Measurements from ENCODE around the gene SLC30A9. TPM values are rescaled to one million over a fixed set of nuclear protein-coding genes. Genes with fewer than 3 reads are reported as not detected.

The SLC30A9 gene
- 10 to 100 TPM; 31.3 to 34.1 TPM for total RNA-seq

- Mint-ChIP-seq H3K36me3 (ENCODE audit: low read depth) (peaks cover 3% of the 10 kb centered on the region), H3K27ac (peak within 1 kb of the TSS; percentile 90), H3K4me3 (peak within 1 kb of the TSS; percentile 90), H3K4me1 (peaks cover 28% of the 10 kb centered on the region), H3K27me3 (no peaks in the 10 kb centered on the region), H3K9me3 (no peaks in the 10 kb centered on the region)
- peak; percentile 96 for DNase-seq
- ChIA-PET POLR2A (no interaction called here), CTCF (interaction anchor here (1.1 to 1.4 kb wide), 2 partner anchors 8 to 11 kb away, joined by 4 read pairs; no protein-coding TSS in a partner anchor)
Observed at GRCh38 chr4:41990365-41991111, at the start of gene SLC30A9. SLC30A9 (plus strand) TSS chr4:41990530; CDS start chr4:41990652, 122 bp downstream.

- peaks cover 27% of the 10 kb centered on the region for H3K4me1 Mint-ChIP-seq
- CTCF ChIA-PET = no interaction called here
- H3K4me3 Mint-ChIP-seq = no peak overlapping the region
- no peak for DNase-seq
- POLR2A ChIA-PET = no interaction called here
- H3K36me3 Mint-ChIP-seq (ENCODE audit: low read depth) = peaks cover 49% of the 10 kb centered on the region
- H3K9me3 Mint-ChIP-seq = no peaks in the 10 kb centered on the region
- no peak overlapping the region for H3K27ac Mint-ChIP-seq
- H3K27me3 Mint-ChIP-seq = no peaks in the 10 kb centered on the region
Observed at GRCh38 chr4:41940834-41941233, 49.5 kb upstream of the SLC30A9 start.

DNA sequence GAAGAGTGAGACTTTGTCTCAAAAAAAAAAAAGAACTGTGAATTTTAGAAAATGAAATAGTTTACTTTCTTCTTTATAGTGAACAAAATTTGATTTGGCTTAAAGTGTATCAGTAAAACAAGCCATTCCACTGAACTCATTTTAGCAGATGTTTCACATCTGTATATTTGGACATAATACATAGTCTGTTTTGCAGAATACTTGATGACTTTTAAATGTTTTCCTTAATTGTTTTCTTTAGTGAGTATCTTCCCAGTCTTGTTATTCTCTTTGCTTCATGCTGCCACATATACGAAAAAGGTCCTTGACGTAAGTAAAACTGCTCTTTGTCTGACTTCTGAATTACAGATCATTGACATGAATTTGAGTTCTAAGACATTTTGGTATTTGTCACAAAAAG lies 46.8 kb upstream of the SLC30A9 start:
- DNase-seq = no peak
- peaks cover 44% of the 10 kb centered on the region for H3K36me3 Mint-ChIP-seq (ENCODE audit: low read depth)
- no peak overlapping the region for H3K4me3 Mint-ChIP-seq
- H3K27me3 Mint-ChIP-seq = no peaks in the 10 kb centered on the region
- H3K27ac Mint-ChIP-seq = no peak overlapping the region
- H3K9me3 Mint-ChIP-seq = no peaks in the 10 kb centered on the region
- POLR2A ChIA-PET = no interaction called here
- CTCF ChIA-PET = no interaction called here
- H3K4me1 Mint-ChIP-seq = peaks cover 9% of the 10 kb centered on the region

- POLR2A ChIA-PET = no interaction called here
- CTCF ChIA-PET = no interaction called here
- H3K4me1 Mint-ChIP-seq = peaks cover 10% of the 10 kb centered on the region
- H3K36me3 Mint-ChIP-seq (ENCODE audit: low read depth) = peaks cover 42% of the 10 kb centered on the region
- no peak for DNase-seq
- H3K9me3 Mint-ChIP-seq = no peaks in the 10 kb centered on the region
- no peaks in the 10 kb centered on the region for H3K27me3 Mint-ChIP-seq
- no peak overlapping the region for H3K27ac Mint-ChIP-seq
- H3K4me3 Mint-ChIP-seq = no peak overlapping the region
Observed at GRCh38 chr4:41944089-41944488, 46.2 kb upstream of the SLC30A9 start.

- peaks cover 49% of the 10 kb centered on the region for H3K36me3 Mint-ChIP-seq (ENCODE audit: low read depth)
- CTCF ChIA-PET = no interaction called here
- H3K4me3 Mint-ChIP-seq = no peak overlapping the region
Observed at GRCh38 chr4:41949531-41949930, 40.8 kb upstream of the SLC30A9 start.

GRCh38 chr4:41957634-41958033 lies 32.7 kb upstream of the SLC30A9 start:
- CTCF ChIA-PET = interaction anchor here (0.6 to 1.1 kb wide), 4 partner anchors 23 to 433 kb away, joined by 3 to 4 read pairs (median 4); no protein-coding TSS in a partner anchor
- no peak overlapping the region for H3K27ac Mint-ChIP-seq
- no peaks in the 10 kb centered on the region for H3K9me3 Mint-ChIP-seq
- H3K4me3 Mint-ChIP-seq = no peak overlapping the region
- H3K27me3 Mint-ChIP-seq = no peaks in the 10 kb centered on the region
- POLR2A ChIA-PET = interaction anchor here (0.7 kb wide), 1 partner anchor 127 kb away, joined by 9 read pairs; no protein-coding TSS in a partner anchor
- DNase-seq = peak; percentile 28
- peaks cover 20% of the 10 kb centered on the region for H3K36me3 Mint-ChIP-seq (ENCODE audit: low read depth)
- no peaks in the 10 kb centered on the region for H3K4me1 Mint-ChIP-seq

More at GRCh38 chr4:41949531-41949930, 40.8 kb upstream of the SLC30A9 start:
- DNase-seq = no peak
- peaks cover 17% of the 10 kb centered on the region for H3K4me1 Mint-ChIP-seq
- no peaks in the 10 kb centered on the region for H3K9me3 Mint-ChIP-seq
- POLR2A ChIA-PET = no interaction called here
- H3K27ac Mint-ChIP-seq = no peak overlapping the region
- no peaks in the 10 kb centered on the region for H3K27me3 Mint-ChIP-seq

GRCh38 chr4:41963105-41963504 lies 27.2 kb upstream of the SLC30A9 start:
- no peak overlapping the region for H3K4me3 Mint-ChIP-seq
- peaks cover 8% of the 10 kb centered on the region for H3K36me3 Mint-ChIP-seq (ENCODE audit: low read depth)
- H3K27ac Mint-ChIP-seq = no peak overlapping the region
- H3K27me3 Mint-ChIP-seq = no peaks in the 10 kb centered on the region
- POLR2A ChIA-PET = no interaction called here
- DNase-seq = peak; percentile 41
- CTCF ChIA-PET = interaction anchor here (0.7 kb wide), 1 partner anchor 109 kb away, joined by 3 read pairs; no protein-coding TSS in a partner anchor
- peaks cover 5% of the 10 kb centered on the region for H3K9me3 Mint-ChIP-seq
- H3K4me1 Mint-ChIP-seq = no peaks in the 10 kb centered on the region

DNA sequence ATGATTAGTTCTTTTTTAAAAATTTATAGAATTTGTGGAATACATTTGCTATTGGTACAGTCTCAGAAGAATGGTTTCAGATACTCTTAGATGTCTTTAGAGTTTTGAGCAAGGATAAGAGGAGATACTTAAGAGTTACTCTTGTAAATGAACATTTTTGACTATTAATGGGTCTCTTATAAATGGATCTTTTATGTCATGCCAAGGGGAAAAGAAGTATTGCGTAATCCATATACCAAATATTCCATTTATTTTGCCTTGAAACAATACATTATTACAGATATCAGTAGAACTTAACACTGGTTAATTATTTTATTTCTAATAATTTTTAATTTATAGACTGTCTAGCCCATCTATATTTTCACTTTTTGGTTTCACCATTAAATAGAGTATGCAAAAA lies 25.9 kb upstream of the SLC30A9 start:
- POLR2A ChIA-PET = no interaction called here
- Mint-ChIP-seq H3K27ac (no peak overlapping the region), H3K36me3 (ENCODE audit: low read depth) (peaks cover 13% of the 10 kb centered on the region), H3K9me3 (peaks cover 12% of the 10 kb centered on the region), H3K27me3 (no peaks in the 10 kb centered on the region), H3K4me1 (no peaks in the 10 kb centered on the region), H3K4me3 (no peak overlapping the region)
- CTCF ChIA-PET = no interaction called here
- DNase-seq = no peak

DNA sequence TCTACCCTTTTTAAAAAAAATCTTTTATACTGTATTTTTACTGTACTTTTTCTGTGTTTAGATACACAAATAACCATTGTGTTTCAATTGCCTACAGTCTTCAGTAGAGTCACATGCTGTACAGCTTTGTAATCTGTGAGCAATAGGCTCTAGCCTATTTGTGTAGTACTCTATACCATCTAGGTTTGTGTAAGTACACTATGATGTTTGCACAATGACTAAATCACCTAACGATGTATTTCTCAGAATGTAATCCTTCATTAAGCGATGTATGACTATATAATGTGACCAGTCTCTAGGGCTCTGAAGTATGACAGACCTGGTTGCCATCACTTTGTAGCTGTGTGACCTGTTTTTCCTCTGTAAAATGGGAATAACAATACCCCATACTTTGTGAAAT lies 22.9 kb upstream of the SLC30A9 start:
- Mint-ChIP-seq H3K27ac (no peak overlapping the region), H3K27me3 (no peaks in the 10 kb centered on the region), H3K4me3 (no peak overlapping the region), H3K4me1 (no peaks in the 10 kb centered on the region), H3K36me3 (ENCODE audit: low read depth) (peaks cover 12% of the 10 kb centered on the region), H3K9me3 (peaks cover 18% of the 10 kb centered on the region)
- DNase-seq = no peak
- ChIA-PET CTCF (interaction anchor here (1.0 kb wide), 1 partner anchor 8 kb away, joined by 3 read pairs; no protein-coding TSS in a partner anchor), POLR2A (no interaction called here)

DNA sequence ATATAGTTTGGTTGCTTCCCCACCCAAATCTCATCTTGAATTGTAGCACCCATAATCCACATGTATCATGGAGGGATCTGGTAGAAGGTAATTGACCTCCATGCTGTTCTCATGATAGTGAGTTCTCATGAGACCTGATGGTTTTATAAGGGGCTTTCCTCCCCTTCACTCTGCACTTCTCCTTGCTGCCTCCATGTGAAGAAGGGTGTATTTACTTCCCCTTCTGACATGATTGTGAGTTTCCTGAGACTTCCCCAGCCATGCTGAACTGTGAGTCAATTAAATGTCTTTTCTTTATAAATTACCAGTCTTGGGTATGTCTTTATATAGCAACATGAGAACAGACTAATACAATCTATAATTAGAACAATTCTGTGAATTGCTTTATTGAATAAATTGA lies 20.7 kb upstream of the SLC30A9 start:
- no peaks in the 10 kb centered on the region for H3K27me3 Mint-ChIP-seq
- H3K4me1 Mint-ChIP-seq = no peaks in the 10 kb centered on the region
- DNase-seq = no peak
- POLR2A ChIA-PET = no interaction called here
- peaks cover 12% of the 10 kb centered on the region for H3K36me3 Mint-ChIP-seq (ENCODE audit: low read depth)
- no peak overlapping the region for H3K27ac Mint-ChIP-seq
- H3K9me3 Mint-ChIP-seq = peaks cover 18% of the 10 kb centered on the region
- CTCF ChIA-PET = no interaction called here
- H3K4me3 Mint-ChIP-seq = no peak overlapping the region

- no peak for DNase-seq
- Mint-ChIP-seq H3K9me3 (peaks cover 5% of the 10 kb centered on the region), H3K27ac (no peak overlapping the region), H3K4me3 (no peak overlapping the region), H3K4me1 (no peaks in the 10 kb centered on the region), H3K27me3 (no peaks in the 10 kb centered on the region), H3K36me3 (ENCODE audit: low read depth) (peaks cover 2% of the 10 kb centered on the region)
- CTCF ChIA-PET = no interaction called here
- POLR2A ChIA-PET = no interaction called here
Observed at GRCh38 chr4:41975341-41975740, 15.0 kb upstream of the SLC30A9 start.

DNA sequence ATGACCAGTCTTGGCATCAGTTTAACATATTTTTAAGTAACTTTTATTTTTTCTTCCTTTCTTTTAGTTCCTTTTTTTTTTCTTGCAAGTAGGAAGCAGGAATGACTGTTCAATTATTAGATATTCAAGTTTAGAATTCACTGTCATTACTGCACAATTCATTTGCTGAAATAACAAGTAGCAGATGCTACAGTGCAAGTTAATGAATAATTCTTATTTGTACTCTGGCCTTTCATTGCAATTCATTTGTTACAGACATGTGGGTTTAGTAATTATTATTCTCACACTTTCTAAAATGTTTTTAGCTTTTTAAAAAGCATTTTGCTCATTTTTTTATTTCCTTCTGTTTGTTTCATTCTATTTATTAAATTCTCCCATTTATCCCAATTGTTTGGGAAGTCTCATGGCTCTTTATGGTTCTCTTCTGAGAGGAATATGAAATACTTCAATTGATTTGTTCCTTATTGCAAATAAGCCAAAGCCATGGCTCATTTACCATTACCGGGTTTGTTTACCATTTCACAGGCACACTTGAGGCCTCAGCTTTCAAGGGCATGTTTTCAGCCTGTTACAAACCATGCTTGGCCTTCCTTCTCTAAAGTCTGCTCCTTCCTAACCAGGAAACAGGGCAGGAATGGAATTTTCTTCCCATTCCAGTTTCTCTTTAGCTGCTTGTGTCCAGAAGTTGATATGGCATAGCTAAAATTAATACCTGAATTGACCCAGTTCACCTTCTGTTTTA lies 13.4 kb upstream of the SLC30A9 start:
- CTCF ChIA-PET = interaction anchor here (0.7 kb wide), 1 partner anchor 177 kb away, joined by 3 read pairs; no protein-coding TSS in a partner anchor
- Mint-ChIP-seq H3K4me1 (no peaks in the 10 kb centered on the region), H3K36me3 (ENCODE audit: low read depth) (peaks cover 2% of the 10 kb centered on the region), H3K9me3 (peaks cover 5% of the 10 kb centered on the region), H3K4me3 (no peak overlapping the region), H3K27me3 (no peaks in the 10 kb centered on the region), H3K27ac (no peak overlapping the region)
- POLR2A ChIA-PET = no interaction called here
- DNase-seq = no peak

GRCh38 chr4:41977709-41978108 lies 12.6 kb upstream of the SLC30A9 start:
- Mint-ChIP-seq H3K27me3 (no peaks in the 10 kb centered on the region), H3K36me3 (ENCODE audit: low read depth) (no peaks in the 10 kb centered on the region), H3K27ac (no peak overlapping the region), H3K4me1 (no peaks in the 10 kb centered on the region), H3K4me3 (no peak overlapping the region), H3K9me3 (no peaks in the 10 kb centered on the region)
- DNase-seq = no peak
- ChIA-PET CTCF (no interaction called here), POLR2A (no interaction called here)
